ENCODE results near the gene PRL. TPM values are rescaled to one million over a fixed set of nuclear protein-coding genes. Genes with fewer than 3 reads are reported as not detected.

Gene PRL
- polyA plus RNA-seq (ENCODE audit: insufficient read length in 3 of 3): under 1 TPM in 2 of 3 donors, not detected in 1; 0.13 to 0.15 TPM
- long read RNA-seq, donor 1: 0 reads
- long read RNA-seq, donor 2: 0 reads
- long read RNA-seq, donor 3: 0 reads
- long read RNA-seq, donor 4: 0 reads
- long read RNA-seq, donor 5: 0 reads
- long read RNA-seq, donor 6: 0 reads
- long read RNA-seq, donor 7: 0 reads
- long read RNA-seq, donor 8: 0 reads
- long read RNA-seq, donor 9: 0 reads
- long read RNA-seq, donor 10: 0 reads
- long read RNA-seq, donor 11: 0 reads
- long read RNA-seq, donor 12: 0 reads
- long read RNA-seq, donor 13: 0 reads
- long read RNA-seq, donor 14: 0 reads
- long read RNA-seq, donor 15: 0 reads
- long read RNA-seq, donor 16: 0 reads

DNA sequence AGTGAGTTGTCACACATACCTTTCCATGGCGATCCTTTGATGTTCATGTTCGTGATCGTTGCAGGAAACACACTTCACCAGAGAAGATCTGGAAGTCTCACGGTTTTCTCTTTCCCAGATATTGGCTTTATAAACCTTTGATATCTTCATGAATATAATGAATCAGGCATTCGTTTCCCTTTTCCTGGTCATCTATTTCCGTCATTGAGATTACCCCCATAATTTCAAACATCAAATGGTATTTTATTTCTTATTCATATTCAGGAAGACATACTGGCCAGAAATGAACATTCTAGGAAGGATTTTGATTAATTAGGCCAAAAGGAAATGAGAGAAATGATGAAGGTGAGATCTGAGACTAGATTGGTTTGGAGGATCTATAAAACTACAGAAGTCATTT is at the start of gene PRL:
PRL (minus strand) TSS at position 101 of the 400 bp plus-strand sequence; CDS start at position 47, 54 bp downstream.
- DNase-seq (ENCODE audit: extremely low read depth in 1 of 11, low read depth in 9 of 11, low spot score in 4 of 11): no peak

DNA sequence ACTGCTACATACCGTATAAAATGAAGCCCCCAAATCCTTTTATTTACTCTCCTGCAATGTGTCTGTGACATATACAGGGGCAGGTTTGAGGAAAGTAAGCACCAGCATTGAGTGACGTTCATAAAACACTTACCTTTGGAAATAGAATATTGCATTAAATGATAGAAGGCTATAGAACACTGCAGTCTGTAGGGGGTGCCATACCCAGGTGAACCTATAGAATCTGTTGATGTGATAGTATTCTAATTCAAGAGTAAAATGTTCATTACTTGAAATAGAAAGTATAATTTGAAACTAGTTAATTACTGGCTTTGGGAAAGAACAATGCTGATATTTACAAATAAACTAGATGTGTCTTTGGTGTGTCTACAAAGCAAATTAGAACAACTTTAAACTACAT is 47.0 kb upstream of the PRL start:
- no peak for DNase-seq (ENCODE audit: extremely low read depth in 1 of 11, low read depth in 9 of 11, low spot score in 4 of 11)

DNA sequence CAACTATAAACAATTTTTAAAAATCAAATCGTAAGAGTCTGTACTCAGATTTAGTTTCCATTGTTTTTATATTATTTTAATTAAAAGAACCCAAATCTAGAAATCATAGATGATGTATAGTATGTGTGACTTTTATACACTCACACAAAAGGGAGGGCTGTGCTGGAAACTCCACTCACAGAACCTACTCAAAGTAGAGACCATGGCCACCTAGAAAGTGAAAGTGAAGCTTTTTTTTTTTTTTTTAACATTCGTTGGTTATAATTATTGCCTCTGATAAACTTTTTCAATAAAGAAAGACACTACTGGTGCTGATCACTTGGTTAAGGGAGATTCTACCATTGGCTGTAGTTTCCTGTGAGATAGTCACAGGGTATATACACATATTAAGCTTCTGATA is 37.9 kb upstream of the PRL start:
- no peak for DNase-seq (ENCODE audit: extremely low read depth in 1 of 11, low read depth in 9 of 11, low spot score in 4 of 11)

DNA sequence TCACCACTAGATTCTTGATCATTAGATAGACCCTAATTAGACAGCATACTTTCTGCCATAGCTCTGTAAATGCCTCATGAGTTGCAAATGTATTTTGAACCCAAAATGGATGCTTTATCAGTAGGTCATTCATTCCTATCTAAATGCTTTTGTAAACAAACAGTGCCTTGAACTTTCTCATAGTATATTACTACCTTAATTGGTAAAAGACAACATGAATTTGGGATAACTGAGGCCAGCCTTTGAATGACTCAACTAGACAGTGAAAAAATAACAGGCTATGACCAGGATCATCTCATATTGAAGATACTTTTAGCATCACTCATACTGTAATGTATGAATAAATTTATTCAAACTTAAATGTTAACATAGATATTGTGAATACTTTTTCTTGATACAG is 37.0 kb upstream of the PRL start:
- no peak for DNase-seq (ENCODE audit: extremely low read depth in 1 of 11, low read depth in 9 of 11, low spot score in 4 of 11)

DNA sequence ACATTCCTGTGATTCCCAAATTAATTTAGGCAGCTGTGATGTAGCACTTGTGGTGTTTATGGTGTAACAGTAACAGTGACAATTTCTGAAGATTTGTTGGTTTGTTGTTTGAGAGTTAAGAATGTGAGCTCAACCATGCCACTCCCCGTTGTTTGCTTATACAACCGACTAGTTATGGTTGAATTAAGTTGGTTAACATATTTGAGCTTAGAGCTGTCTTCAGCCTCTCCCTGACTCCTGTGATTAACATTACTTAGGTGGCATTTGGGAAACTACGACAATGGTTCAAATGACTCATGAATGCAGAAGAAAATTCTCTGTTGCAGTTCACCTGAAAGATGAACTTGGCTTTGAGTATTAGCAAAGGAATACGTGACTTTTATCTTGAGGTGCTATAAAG is 35.9 kb upstream of the PRL start:
- DNase-seq (ENCODE audit: extremely low read depth in 1 of 11, low read depth in 9 of 11, low spot score in 4 of 11): no peak

DNA sequence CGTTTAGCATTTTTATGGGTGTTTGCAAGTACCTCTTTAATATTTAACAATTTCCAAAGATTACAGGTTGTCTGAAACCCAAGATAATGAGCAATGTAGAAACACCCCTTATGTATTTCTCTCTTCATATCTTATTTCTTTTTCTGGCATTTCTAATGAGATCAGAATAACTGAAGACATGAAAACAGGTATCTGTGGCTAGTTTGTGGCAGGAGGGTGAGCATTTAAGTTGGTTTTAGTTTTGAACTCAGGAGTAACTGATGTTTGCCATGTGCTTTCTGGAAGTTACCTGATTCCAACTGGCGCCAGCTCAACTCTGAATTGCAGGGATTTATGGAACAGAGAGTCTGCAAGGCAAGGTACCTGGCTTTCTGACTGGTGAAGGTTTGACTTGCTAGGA is 35.4 kb upstream of the PRL start:
- no peak for DNase-seq (ENCODE audit: extremely low read depth in 1 of 11, low read depth in 9 of 11, low spot score in 4 of 11)

DNA sequence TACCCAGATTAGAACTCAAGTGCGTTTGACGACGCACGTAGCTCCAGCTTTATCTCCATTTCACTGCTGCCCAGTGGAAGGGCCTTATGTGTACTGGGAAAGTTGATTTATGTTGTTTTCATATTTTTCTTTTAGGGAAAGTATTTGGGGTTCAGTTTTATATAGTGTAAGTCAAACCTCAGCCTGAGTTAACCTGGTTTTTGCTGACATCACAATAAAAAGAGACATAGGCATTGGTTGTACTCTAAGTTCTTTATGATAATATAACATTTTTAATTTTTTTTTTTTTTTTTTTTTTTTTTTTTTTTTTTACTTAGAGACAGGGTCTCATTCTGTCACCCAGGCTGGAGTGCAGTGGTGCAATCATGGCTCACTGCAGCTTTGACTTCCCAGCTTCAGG is 34.1 kb upstream of the PRL start:
- no peak for DNase-seq (ENCODE audit: extremely low read depth in 1 of 11, low read depth in 9 of 11, low spot score in 4 of 11)

DNA sequence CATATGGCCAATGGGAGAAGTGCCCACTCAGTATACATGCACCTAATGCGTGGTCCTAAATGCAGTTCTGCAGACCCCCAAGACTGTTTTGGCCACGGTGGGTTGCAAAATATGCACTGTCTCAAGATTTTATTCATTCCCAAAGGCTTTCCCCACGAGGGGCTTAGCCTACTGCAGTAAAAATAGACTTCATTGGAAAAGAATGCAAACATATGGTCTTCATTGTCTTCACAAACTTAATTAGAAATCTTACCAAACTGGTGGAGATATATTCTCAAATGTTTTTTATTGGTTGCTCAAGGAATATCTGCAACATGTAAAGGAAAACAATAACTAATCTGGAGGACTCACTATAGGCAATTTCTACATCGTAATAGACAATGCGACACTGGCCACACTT is 31.6 kb upstream of the PRL start:
- no peak for DNase-seq (ENCODE audit: extremely low read depth in 1 of 11, low read depth in 9 of 11, low spot score in 4 of 11)

DNA sequence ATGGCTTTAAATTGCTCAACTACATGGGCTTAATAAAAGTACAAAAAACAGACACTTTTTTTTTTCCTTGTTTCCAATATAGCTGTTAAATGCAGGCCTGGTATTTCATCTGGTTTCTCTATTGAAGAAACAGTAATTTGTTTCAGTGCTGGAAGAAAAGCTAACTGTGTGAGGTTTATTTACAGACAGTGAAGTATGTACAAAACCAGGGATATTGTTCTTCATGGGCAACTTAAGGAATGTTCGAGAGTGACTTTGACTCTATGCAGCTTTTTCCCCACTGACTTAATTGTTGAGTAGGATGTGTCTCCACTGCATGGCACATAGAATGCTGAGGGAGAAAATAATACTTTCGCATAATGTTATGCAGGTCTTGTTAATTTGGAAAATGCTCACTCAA is 31.0 kb upstream of the PRL start:
- no peak for DNase-seq (ENCODE audit: extremely low read depth in 1 of 11, low read depth in 9 of 11, low spot score in 4 of 11)

DNA sequence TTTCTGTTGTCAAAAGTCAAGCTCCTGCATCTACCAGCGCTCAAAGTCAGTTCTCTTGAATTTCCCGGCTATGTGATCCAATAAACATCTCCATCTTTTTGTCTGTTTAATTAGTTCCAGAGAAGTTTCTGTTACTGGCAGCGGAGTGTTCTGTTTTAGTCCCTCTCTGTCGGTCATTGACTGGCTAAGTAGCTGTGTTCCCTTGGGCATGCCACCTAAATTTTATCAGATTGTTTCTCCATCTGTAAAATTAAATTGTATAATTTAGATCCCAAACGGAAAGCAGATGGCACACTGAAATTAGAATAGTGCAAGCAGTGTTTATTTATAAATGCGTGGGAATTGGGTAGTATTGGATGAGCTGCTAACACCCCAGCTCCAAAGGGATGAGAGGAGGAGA is 29.7 kb upstream of the PRL start:
- DNase-seq (ENCODE audit: extremely low read depth in 1 of 11, low read depth in 9 of 11, low spot score in 4 of 11): no peak

DNA sequence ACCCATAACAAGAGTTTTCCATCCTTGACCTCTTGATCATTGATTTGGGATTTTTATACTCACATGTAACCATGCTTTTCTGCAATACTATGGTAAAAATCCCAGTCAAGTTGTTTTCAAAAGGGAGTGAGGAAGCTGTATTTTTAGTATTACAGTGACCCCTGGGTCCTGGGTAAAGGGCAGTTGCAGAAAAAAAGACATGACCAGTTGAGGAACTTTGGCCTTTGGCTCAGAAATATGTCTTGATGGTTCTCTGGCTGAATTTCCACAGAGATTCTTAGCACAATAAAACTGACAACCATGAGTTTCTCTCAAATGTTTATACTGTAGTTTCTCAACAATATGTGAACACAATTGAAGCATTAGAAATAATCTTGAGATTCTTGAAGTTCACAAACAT is 28.6 kb upstream of the PRL start:
- DNase-seq (ENCODE audit: extremely low read depth in 1 of 11, low read depth in 9 of 11, low spot score in 4 of 11): peak in 5 of 11 donors; percentile 15 to 43 (median 16)

DNA sequence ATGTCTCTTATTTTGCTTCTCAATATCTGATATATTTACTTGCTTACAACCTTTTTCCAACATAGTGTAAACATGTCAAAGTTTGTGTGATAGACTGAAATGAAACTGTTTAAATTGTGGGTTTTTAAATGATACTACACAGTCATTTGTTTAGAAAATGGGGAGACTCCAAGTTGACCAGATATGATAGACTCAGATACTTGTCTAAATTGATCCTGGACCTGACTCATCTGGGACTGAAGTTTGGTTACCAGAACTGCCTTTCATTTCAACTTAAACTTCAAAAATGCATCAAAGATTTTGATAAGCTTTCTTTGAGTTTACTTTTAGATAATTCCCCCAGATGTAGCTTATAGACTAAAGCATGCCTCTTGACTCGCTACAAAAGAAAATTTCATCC is 27.0 kb upstream of the PRL start:
- DNase-seq (ENCODE audit: extremely low read depth in 1 of 11, low read depth in 9 of 11, low spot score in 4 of 11): no peak

DNA sequence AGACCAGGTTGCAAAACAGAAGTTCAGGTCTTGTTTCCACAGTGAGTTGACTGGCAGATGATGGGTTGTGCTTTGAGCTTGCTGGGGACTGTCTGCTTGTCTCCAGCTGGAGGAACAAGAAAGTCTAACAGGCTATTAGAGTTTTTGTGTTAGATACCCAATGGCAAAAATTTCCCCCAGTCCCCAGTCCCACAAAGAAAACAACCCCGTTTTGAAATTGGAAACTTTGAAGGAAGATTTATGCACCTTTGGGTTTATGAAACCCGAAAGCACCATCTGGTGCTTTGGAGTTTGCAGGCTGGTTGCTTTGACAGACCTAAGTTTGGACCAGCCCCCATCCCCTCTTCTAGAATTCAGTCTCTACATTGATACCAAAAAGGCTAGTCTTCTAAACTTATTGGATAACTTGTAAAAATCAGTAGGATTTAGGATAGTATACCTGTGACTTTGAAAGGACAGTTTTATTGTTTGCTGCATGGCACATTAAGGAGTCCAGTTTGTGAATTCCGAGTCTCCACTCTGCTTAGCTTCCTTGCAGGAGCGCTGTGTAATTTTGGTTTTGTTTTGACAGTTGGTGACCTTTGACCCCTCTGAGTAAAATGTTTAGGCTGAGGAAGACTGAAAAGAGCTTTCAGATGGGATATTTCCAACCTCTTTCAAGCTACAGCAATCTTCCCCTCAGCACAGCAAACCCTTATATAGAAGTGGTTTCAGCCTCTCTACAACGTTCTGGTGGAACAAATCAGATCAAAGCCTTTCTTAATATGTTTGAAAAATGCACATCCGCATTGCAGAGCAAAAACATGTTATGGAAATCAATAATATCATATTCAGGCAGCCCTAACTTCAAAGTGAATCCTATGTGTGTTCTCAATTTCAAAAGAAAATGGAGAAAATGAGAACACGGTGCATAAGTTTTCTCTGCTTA is 25.5 kb upstream of the PRL start:
- DNase-seq (ENCODE audit: extremely low read depth in 1 of 11, low read depth in 9 of 11, low spot score in 4 of 11): peak in 8 of 11 donors; percentile 21 to 64 (median 51)

DNA sequence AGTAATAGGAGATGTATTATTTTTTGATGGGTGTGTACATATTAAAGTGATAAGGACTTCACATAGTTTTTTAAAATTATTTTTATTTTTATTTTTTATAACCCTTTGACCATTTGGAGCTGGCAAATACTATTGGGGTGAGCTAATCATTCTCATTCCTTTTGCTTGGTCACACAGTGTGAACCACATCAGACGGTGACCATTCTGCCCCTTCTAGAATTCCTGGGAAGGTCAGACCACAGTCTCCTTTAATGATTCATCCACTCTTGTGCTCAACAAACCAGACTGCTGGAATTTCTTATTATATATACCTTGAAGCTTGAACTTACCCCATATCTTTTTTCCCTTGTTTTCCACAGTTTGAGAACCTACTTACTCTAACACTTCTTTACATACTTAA is 23.9 kb upstream of the PRL start:
- peak in 5 of 11 donors; percentile 18 to 50 (median 48) for DNase-seq (ENCODE audit: extremely low read depth in 1 of 11, low read depth in 9 of 11, low spot score in 4 of 11)

DNA sequence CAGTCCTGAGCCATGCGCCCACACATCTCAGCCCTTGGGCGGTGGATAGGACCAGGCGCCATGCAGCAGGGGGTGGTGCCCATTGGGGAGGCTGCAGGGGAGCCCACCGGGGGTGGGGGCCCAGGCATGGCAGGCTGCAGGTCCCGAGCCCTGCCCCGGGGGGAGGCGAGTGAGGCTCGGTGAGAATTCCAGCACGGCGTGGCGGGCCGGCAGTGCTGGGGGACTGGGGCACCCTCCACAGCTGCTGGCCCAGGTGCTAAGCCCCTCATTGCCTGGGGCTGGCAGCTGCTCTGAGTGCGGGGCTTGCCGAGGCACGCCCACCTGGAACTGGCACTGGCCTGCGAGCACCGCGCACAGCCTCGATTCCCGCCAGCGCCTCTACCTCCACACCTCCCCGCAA is 21.6 kb upstream of the PRL start:
- DNase-seq (ENCODE audit: extremely low read depth in 1 of 11, low read depth in 9 of 11, low spot score in 4 of 11): no peak

DNA sequence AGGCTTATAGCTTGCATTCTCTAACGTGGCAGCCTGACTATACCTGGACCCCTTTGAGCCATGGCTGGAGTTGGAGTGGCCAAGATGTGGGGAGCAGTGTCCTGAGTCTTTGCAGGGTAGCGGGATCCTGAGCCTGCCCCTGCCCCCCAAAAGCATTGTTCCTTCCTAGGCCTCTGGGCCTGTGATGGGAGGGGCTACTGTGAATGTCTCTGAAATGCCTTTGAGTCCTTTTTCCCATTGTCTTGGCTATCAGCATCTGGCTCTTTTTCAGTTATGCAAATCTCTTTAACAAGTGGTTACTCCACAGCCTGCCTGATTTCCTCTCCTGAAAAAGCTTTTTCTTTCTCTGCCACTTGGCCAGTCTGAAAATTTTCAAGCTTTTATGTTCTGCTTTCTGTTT is 17.0 kb upstream of the PRL start:
- no peak for DNase-seq (ENCODE audit: extremely low read depth in 1 of 11, low read depth in 9 of 11, low spot score in 4 of 11)

DNA sequence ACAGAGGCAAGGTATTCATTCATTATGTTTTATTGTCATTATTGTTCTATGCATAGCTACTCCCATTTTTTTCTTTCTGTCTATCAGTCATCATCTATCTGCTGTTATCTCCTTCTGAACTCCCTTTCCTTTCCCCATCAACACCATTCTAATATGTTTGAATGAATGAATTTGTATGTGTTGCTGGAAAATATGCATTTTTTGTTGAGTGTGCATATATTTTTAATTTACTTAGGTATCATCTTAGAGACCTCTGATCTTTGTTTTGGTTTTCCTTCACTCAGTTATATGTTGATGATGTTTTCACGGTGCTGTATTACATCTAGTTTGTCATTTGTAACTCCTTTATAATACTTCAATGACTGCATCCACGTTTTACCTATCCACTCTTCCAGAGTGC is 12.1 kb upstream of the PRL start:
- no peak for DNase-seq (ENCODE audit: extremely low read depth in 1 of 11, low read depth in 9 of 11, low spot score in 4 of 11)

DNA sequence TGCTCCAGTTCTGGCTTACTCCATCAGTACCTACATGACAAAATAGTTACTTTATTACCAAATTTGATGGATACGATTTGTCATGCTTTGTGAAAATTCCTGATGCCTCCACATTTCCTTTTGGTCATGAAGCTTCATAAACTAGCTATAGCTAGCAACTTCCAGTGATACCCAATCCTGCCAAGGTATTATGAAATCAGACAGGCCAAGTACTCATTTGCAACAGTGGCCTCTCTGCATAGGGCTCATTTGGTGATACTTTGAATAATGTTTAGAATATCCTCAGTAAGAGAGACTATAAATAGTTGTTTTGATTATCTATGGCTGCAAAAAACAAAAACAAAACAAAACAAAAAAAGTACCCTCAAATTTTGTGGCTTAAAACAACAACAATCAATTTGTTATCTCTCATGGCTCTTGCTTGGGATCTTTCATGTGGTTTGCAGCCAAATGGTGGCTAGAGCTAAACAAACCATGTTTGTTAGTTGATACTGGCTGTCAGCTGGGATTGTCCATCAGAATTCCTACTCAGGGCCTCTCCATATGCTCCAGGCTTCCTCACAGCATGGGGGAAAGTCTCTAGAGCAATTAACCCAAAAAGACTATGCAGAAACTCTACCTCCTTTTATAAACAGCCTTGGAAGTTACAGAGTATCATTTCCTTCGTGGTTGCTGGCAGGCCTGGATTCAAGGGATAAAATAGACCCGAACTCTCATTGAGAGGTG is 10.1 kb upstream of the PRL start:
- DNase-seq (ENCODE audit: extremely low read depth in 1 of 11, low read depth in 9 of 11, low spot score in 4 of 11): no peak

DNA sequence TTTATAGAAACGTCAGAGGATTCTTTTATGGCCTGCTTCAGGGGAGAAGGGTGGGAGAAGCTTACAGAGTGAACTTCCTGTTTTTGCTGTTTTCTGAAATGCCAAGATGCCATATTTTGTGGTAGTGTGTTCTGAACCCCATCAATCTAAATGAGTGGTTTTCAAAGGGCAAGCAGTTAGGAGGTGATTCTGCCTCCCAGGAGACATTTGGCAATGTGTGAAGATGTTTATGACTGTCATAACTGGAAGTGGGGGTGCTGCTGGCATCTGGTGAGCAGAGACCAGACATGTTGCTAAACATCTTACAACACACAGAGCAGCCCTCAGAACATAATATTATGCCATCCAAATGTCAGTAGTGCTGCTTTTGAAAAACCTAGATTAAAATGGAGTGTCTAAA is 6.0 kb upstream of the PRL start:
- DNase-seq (ENCODE audit: extremely low read depth in 1 of 11, low read depth in 9 of 11, low spot score in 4 of 11): no peak
